ENCODE data around the gene IDH1. TPM values are rescaled to one million over a fixed set of nuclear protein-coding genes. Genes with fewer than 3 reads are reported as not detected.
A peak's percentile ranks its signal among the peaks of the same experiment; 100 is the strongest.

IDH1 gene
- total and polyA plus RNA-seq, 2 of the 13 experiments (the other 11 are each of a cell fraction or from before 2014, with no cell fraction given), result 312 to 1,077 TPM

DNA sequence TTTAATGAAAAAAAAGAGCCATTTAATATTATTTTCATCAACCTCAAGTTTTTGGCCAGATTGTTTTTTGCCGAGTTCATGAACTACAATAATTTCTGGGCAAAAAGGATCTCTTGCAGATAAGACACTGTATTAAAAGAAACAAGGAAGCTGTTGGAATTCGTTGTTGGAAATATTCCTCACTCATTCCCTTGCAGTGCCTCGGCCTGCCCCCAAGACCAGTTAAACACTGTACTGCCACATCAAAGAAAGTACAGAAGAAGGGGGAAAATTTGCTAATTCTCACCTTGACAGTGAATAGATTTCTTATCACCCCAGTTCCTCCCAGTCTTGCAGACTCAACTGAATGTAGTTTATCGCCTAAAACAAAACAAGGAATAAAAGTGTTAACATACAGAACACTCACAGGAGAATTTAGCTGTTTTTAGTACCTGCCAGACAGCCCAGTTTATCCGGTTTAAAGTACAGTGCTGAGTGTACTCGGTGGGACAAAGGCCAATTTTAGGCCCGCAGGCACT, 1.2 kb downstream of the IDH1 start (continued):
- TF ChIP-seq MAFK (conservative IDR thresholded peaks at IDR 0.05 in 1 of 2, IDR thresholded peaks at IDR 0.05 in 1 of 2; ENCODE audit: low read length in 2 of 2) (no peak), KLF12 (CRISPR knock-in tag; IDR thresholded peaks at IDR 0.05; ENCODE audit: borderline replicate concordance) (no peak), MED1 (CRISPR knock-in tag; IDR thresholded peaks at IDR 0.05) (no peak), ZNF607 (CRISPR knock-in tag; IDR thresholded peaks at IDR 0.05; ENCODE audit: borderline replicate concordance) (no peak), PAXIP1 (CRISPR knock-in tag; conservative IDR thresholded peaks at IDR 0.05) (no peak; the same call in 1 of the 2 replicates), ZNF761 (CRISPR knock-in tag; conservative IDR thresholded peaks at IDR 0.05) (no peak), SP4 (CRISPR knock-in tag; IDR thresholded peaks at IDR 0.05) (no peak), PHB2 (IDR thresholded peaks at IDR 0.05; ENCODE audit: partially characterized antibody) (no peak), SSRP1 (CRISPR knock-in tag; IDR thresholded peaks at IDR 0.05) (no peak), ZNF737 (CRISPR knock-in tag; IDR thresholded peaks at IDR 0.05; ENCODE audit: borderline replicate concordance) (no peak), TRIM24 (CRISPR knock-in tag; IDR thresholded peaks at IDR 0.05) (no peak), PHF5A (CRISPR knock-in tag; IDR thresholded peaks at IDR 0.05; ENCODE audit: low read depth, unreplicated experiment) (no peak), CREB1 (IDR thresholded peaks at IDR 0.05) (no peak), CREB1 (CRISPR knock-in tag; IDR thresholded peaks at IDR 0.05) (peak; percentile 60; the same call in 1 of the 2 replicates), MZF1 (CRISPR knock-in tag; IDR thresholded peaks at IDR 0.05; ENCODE audit: borderline replicate concordance) (no peak), THAP7 (CRISPR knock-in tag; IDR thresholded peaks at IDR 0.05) (no peak; the same call in 1 of the 2 replicates), CENPBD1 (CRISPR knock-in tag; IDR thresholded peaks at IDR 0.05; ENCODE audit: borderline replicate concordance, low read depth) (no peak)
